Peyer's patch (tissue), 4 donors: Measurements from ENCODE around the gene ATP2B3. TPM values are rescaled to one million over a fixed set of nuclear protein-coding genes. Genes with fewer than 3 reads are reported as not detected.
A peak's percentile ranks its signal among the peaks of the same experiment; 100 is the strongest.

Source experiments
- DNase-seq, 3 donors: peaks; one replicate each; pipeline ENCODE4 v3.0.0-alpha.2; 2017 to 2019
- H3K27ac ChIP-seq, 4 donors: fragments of 200-600 bp; sonication (generic); one replicate each; pipeline ENCODE4 v1.5.1; 2016 to 2019
- H3K27me3 ChIP-seq, 2 donors: fragments of 200-600 bp; sonication (generic); one replicate each; pipeline ENCODE4 v1.5.1; 2019
- H3K36me3 ChIP-seq, 3 donors: fragments of 200-600 bp; sonication (generic); one replicate each; pipeline ENCODE4 v1.5.1; 2016 to 2019
- H3K4me1 ChIP-seq, 4 donors: fragments of 200-600 bp; sonication (generic); one replicate each; pipeline ENCODE4 v1.5.1; 2016 to 2019
- H3K4me3 ChIP-seq, 4 donors: fragments of 200-600 bp; sonication (generic); 1 replicate in 3 of 4; 2 replicates in 1 of 4; pipeline ENCODE4 v1.5.1; 2016 to 2019; ENCODE audit warnings: mild to moderate bottlenecking in 1 of 4
- H3K9me3 ChIP-seq, 4 donors: fragments of 200-600 bp; sonication (generic); one replicate each; pipeline ENCODE4 v1.5.1; 2016 to 2019; ENCODE audit warnings: mild to moderate bottlenecking in 1 of 4
- POLR2A ChIP-seq, 2 donors: fragments of 450-650 bp; IDR thresholded peaks; one replicate each; pipeline ENCODE4 v1.5.1; 2017; ENCODE audit warnings: antibody characterized with exemption in 2 of 2, mild to moderate bottlenecking in 2 of 2, moderate library complexity in 2 of 2
- total RNA-seq, 4 donors: library from RNA; depleted of rRNA; stranded (reverse); fragments of >200 nt; gene quantifications; one replicate each; pipeline ENCODE4 v1.1.0, GENCODE V29; 2016
- TF ChIP-seq, protein P1 (sequence below), 6 experiments: fragments of 450-650 bp in 4 of 6; fragments of 200-600 bp in 2 of 6; sonication (generic) in 1 of 6; IDR thresholded peaks; one replicate each; pipeline ENCODE4 v1.5.1; 2017 to 2019; ENCODE audit warnings: antibody characterized with exemption in 6 of 6, mild to moderate bottlenecking in 3 of 6, moderate library complexity in 1 of 6

The ATP2B3 gene
- not detected for total RNA-seq

DNA sequence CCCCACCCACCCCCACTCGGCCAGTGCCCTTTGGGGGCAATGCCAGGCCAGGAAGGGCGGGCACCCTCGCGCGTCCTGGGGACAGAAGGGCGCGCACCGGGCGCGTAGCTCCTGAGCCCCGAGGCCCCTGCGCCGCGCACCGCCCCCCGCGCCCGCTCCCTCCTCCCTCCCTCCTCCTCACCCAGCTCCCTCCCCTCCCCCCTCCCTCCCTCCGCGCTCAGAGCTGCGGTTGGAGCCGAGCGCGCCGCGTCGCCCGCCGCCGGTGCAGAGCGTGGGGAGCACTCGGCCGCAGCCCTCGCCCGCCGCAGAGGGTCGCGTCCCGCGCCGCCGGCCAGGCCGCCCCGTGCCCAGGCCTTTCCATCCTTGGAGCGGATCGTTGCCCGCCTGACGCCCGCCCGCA, at the start of gene ATP2B3:
Gene ATP2B3, plus strand, starts transcription at position 220 of the 400 bp plus-strand sequence. CDS start 18,606 bp downstream, outside the sequence.
- H3K4me1 ChIP-seq: no peaks in the 10 kb centered on the region
- no peaks in the 10 kb centered on the region for H3K36me3 ChIP-seq
- no peak within 1 kb of the TSS for H3K27ac ChIP-seq
- no peaks in the 10 kb centered on the region for H3K27me3 ChIP-seq
- no peak for DNase-seq
- no peak within 1 kb of the TSS for H3K4me3 ChIP-seq
- TF ChIP-seq, protein P1, sequence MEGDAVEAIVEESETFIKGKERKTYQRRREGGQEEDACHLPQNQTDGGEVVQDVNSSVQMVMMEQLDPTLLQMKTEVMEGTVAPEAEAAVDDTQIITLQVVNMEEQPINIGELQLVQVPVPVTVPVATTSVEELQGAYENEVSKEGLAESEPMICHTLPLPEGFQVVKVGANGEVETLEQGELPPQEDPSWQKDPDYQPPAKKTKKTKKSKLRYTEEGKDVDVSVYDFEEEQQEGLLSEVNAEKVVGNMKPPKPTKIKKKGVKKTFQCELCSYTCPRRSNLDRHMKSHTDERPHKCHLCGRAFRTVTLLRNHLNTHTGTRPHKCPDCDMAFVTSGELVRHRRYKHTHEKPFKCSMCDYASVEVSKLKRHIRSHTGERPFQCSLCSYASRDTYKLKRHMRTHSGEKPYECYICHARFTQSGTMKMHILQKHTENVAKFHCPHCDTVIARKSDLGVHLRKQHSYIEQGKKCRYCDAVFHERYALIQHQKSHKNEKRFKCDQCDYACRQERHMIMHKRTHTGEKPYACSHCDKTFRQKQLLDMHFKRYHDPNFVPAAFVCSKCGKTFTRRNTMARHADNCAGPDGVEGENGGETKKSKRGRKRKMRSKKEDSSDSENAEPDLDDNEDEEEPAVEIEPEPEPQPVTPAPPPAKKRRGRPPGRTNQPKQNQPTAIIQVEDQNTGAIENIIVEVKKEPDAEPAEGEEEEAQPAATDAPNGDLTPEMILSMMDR (IDR thresholded peaks at IDR 0.05): no peak
- no peak for TF ChIP-seq POLR2A (IDR thresholded peaks at IDR 0.05)
- no peaks in the 10 kb centered on the region for H3K9me3 ChIP-seq

DNA sequence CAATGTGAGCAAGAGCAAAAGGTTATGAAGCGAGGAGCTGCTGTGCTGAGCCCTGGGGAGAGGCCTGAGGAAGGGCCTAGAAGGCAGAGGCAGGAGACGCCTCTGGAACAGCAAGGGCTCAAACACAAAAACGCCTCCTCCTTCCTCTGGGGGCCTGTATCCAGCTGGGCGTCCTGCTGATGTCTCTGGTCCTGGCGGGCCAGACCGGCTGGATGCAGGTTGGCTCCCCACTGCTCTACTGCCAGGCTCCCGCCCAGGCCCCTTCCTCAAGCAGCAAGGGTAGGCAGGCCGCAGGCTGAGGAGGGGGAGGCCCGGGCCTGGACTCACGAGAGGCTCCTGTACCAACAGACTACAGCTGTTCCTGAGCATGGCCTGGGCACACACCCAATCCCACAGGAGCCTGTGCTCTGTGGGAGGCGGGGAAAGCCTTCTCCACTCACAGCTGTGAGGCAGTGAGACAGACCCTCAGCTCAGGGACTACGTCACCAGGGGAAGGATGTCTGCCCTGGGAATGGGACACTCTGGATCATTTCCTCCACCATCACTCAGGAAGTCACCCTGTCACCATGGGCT, 49.3 kb upstream of the ATP2B3 start:
- TF ChIP-seq POLR2A (IDR thresholded peaks at IDR 0.05): no peak
- TF ChIP-seq, protein P1 (IDR thresholded peaks at IDR 0.05): no peak
- no peaks in the 10 kb centered on the region for H3K27me3 ChIP-seq
- H3K4me3 ChIP-seq: no peak overlapping the region
- no peaks in the 10 kb centered on the region for H3K9me3 ChIP-seq
- DNase-seq: no peak
- H3K4me1 ChIP-seq: peaks cover 0 to 13% (median 0%) of the 10 kb centered on the region in 4 donors
- no peak overlapping the region for H3K27ac ChIP-seq
- H3K36me3 ChIP-seq: no peaks in the 10 kb centered on the region

DNA sequence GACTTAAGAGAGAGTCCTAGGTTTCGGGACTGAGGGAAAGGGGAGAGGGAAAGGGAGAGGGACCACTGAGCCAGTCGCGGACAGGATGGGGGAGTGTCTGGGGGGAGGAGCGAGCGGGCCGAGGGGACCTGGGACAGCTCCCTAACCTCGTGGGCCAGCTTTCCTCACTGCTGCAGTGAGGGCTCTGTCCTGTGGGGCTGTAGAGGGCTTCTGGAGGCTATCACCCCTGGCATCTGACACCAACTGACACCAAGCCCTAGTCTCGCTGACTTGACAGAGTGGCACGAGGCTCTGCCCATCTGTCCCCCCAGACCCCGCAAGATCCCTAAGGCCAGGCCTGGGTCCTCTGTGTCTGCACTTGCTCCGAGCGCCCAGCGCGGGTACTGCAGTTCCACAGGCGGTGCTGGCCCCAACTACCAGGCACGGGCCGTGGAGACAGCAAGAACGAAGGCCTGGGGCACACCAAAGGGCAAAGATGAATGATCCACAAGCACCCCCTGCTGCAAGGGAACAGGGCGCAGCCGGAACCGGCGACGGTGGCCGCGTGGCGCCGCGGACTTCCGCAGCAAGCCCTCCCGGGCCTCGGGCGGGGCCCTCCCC, 47.5 kb upstream of the ATP2B3 start:
- Histone ChIP-seq H3K36me3 (no peaks in the 10 kb centered on the region), H3K4me1 (peaks cover 0 to 13% (median 0%) of the 10 kb centered on the region in 4 donors), H3K27ac (peak overlapping the region; percentile 64 to 83 (median 72)), H3K27me3 (no peaks in the 10 kb centered on the region), H3K4me3 (peak overlapping the region; percentile 57 to 81 (median 60)), H3K9me3 (no peaks in the 10 kb centered on the region)
- DNase-seq: peak in 2 of 3 donors; percentile 22 to 71
- no peak for TF ChIP-seq POLR2A (IDR thresholded peaks at IDR 0.05)
- TF ChIP-seq, protein P1 (IDR thresholded peaks at IDR 0.05): peak in 3 of 6 experiments; percentile 18 to 33 (median 22)

DNA sequence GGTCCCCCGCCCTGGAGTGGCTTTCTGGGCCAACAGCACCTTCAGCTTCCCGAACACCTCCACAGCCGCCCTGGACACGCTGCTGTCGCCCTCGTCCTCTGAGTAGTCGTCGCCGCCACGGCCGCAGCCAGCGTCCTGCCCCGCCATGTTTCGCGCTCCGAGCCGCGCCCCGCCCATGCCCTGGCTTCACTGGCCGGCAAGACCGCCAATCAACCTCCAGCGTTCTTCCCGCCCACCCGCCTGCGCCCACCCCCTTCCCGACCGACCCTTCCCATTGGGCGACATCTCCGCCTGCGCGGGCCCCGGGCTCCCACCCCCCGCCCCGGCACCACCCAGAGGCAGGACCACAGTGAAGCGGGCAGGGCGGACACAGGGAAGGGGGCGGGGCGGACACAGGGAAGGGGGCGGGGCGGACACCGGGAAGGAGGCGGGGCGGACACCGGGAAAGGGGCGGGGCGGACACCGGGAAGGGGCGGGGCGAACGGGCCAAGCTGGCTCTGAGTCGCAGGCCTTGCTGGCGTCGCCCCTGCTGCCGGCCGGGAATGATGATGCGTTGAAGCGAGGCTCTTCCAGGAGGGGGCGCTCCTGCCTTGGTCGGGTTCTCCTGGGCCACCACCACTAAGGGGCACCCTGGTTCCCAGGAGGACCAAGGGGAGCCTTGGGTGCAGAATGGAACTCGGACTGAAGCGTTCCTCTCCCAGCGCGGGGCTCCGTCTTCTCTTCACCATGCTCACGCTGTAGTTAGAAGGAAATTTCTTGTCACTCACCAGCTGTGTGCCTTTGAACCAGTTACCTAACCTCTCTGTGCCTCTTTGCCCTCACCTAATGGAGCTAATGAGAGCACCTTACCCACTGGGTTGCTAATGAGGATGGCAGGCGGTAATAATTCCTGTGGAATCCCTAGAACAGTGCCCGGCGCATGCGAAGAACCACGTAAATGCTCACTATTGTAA, 46.8 kb upstream of the ATP2B3 start, which contains the start of gene HAUS7:
Gene HAUS7, minus strand, starts transcription at position 166 of the 953 bp plus-strand sequence. Its CDS starts 19 bp downstream, at position 147.
- H3K36me3 ChIP-seq: no peaks in the 10 kb centered on the region
- no peaks in the 10 kb centered on the region for H3K27me3 ChIP-seq
- H3K9me3 ChIP-seq: no peaks in the 10 kb centered on the region
- peak within 1 kb of the TSS; percentile 57 to 81 (median 60) for H3K4me3 ChIP-seq
- H3K27ac ChIP-seq: peak within 1 kb of the TSS; percentile 64 to 83 (median 72)
- DNase-seq: peak; percentile 80 to 93 (median 91)
- peaks cover 0 to 13% (median 2%) of the 10 kb centered on the region in 4 donors for H3K4me1 ChIP-seq
- TF ChIP-seq POLR2A (IDR thresholded peaks at IDR 0.05): no peak
- TF ChIP-seq, protein P1 (IDR thresholded peaks at IDR 0.05): peak; percentile 35 to 66 (median 64)

DNA sequence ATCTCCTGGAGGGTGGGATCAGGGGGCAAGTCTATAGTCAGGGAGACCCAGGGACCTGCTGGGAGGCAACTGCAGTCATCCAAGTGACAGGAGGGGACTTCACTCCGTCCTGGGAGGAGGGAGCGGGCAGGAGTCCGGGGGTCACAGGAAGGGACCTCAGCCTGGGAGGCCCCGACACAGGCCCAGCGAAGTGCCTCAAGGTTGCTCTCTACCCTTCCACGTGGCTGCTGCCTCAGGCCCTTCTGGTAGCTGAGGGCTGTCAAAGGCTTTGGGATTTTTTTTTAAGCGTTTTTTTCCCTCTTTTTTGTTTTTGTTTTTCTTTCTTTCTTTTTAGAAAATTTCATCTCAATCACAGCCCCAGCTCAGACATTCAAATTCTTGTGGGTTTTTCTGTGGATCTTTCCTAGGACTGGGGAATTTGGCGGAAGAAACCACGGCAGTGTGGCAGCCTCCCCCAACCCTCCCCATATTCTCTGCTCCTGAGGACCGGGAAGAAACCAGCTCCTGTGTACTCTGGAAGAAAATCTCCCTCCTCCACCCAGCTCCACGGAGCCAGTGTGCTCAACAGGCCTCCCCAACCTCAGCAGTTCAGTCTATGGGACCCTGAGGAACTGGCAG, 45.7 kb upstream of the ATP2B3 start:
- no peak for TF ChIP-seq POLR2A (IDR thresholded peaks at IDR 0.05)
- TF ChIP-seq, protein P1 (IDR thresholded peaks at IDR 0.05): no peak
- Histone ChIP-seq H3K27ac (no peak overlapping the region), H3K4me3 (no peak overlapping the region), H3K4me1 (peaks cover 0 to 13% (median 2%) of the 10 kb centered on the region in 4 donors), H3K36me3 (no peaks in the 10 kb centered on the region), H3K9me3 (no peaks in the 10 kb centered on the region), H3K27me3 (no peaks in the 10 kb centered on the region)
- no peak for DNase-seq
